Progenitor cell of endocrine pancreas (in vitro differentiated cells): ENCODE results near the gene CHRDL2. TPM values are rescaled to one million over a fixed set of nuclear protein-coding genes. Genes with fewer than 3 reads are reported as not detected.
A peak's percentile ranks its signal among the peaks of the same experiment; 100 is the strongest.

Experiments used
- DNase-seq: peaks from one replicate; pipeline ENCODE4 v3.0.0; 2021; ENCODE audit warnings: low spot score; ENCODE audit not compliant: unreplicated experiment
- H3K27ac Mint-ChIP-seq: 2 replicates; pipeline ENCODE4 v1.8.0; 2021; ENCODE audit warnings: mild to moderate bottlenecking, moderate library complexity, mixed read lengths
- H3K27me3 Mint-ChIP-seq: 2 replicates; pipeline ENCODE4 v1.8.0; 2021; ENCODE audit warnings: mixed read lengths
- H3K36me3 Mint-ChIP-seq: 2 replicates; pipeline ENCODE4 v1.8.0; 2022; ENCODE audit warnings: mixed read lengths; ENCODE audit not compliant: insufficient read depth
- H3K4me1 Mint-ChIP-seq: 2 replicates; pipeline ENCODE4 v1.8.0; 2021; ENCODE audit warnings: low read depth, mixed read lengths
- H3K4me3 Mint-ChIP-seq: 2 replicates; pipeline ENCODE4 v1.8.0; 2021; ENCODE audit warnings: low read depth, mild to moderate bottlenecking, moderate library complexity, mixed read lengths
- H3K9me3 Mint-ChIP-seq: 2 replicates; pipeline ENCODE4 v1.8.0; 2021; ENCODE audit warnings: low read depth, mixed read lengths
- total RNA-seq: library from RNA; stranded (reverse); gene quantifications from 2 replicates; pipeline ENCODE4 v1.2.1, GENCODE V29; 2021
- TF ChIP-seq, protein P1 (sequence below): fragments of 200-600 bp; sonication (generic); IDR thresholded peaks from one replicate; pipeline ENCODE4 v1.5.0; 2021; ENCODE audit warnings: antibody characterized with exemption, mild to moderate bottlenecking; ENCODE audit not compliant: unreplicated experiment

Gene CHRDL2
- total RNA-seq, 1 donor from 2014 or later, result 2.5 TPM

GRCh38 chr11:74684661-74685060 is 46.6 kb downstream of the CHRDL2 start:
- Mint-ChIP-seq H3K27me3 (peaks cover 12% of the 10 kb centered on the region), H3K9me3 (no peaks in the 10 kb centered on the region), H3K36me3 (no peaks in the 10 kb centered on the region), H3K4me1 (peaks cover 2% of the 10 kb centered on the region), H3K4me3 (no peak overlapping the region), H3K27ac (no peak overlapping the region)
- TF ChIP-seq, protein P1, sequence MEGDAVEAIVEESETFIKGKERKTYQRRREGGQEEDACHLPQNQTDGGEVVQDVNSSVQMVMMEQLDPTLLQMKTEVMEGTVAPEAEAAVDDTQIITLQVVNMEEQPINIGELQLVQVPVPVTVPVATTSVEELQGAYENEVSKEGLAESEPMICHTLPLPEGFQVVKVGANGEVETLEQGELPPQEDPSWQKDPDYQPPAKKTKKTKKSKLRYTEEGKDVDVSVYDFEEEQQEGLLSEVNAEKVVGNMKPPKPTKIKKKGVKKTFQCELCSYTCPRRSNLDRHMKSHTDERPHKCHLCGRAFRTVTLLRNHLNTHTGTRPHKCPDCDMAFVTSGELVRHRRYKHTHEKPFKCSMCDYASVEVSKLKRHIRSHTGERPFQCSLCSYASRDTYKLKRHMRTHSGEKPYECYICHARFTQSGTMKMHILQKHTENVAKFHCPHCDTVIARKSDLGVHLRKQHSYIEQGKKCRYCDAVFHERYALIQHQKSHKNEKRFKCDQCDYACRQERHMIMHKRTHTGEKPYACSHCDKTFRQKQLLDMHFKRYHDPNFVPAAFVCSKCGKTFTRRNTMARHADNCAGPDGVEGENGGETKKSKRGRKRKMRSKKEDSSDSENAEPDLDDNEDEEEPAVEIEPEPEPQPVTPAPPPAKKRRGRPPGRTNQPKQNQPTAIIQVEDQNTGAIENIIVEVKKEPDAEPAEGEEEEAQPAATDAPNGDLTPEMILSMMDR, result no peak
- DNase-seq, result no peak

- TF ChIP-seq, protein P1, result no peak
- Mint-ChIP-seq H3K27ac (no peak overlapping the region), H3K27me3 (peaks cover 12% of the 10 kb centered on the region), H3K9me3 (no peaks in the 10 kb centered on the region), H3K4me1 (peaks cover 2% of the 10 kb centered on the region), H3K4me3 (peak overlapping the region; percentile 37), H3K36me3 (no peaks in the 10 kb centered on the region)
- no peak for DNase-seq
These were observed 47.2 kb downstream of the CHRDL2 start for GRCh38 chr11:74683941-74684481.

GRCh38 chr11:74683279-74683871 is 47.9 kb downstream of the CHRDL2 start:
- no peak overlapping the region for H3K27ac Mint-ChIP-seq
- peaks cover 12% of the 10 kb centered on the region for H3K27me3 Mint-ChIP-seq
- H3K4me3 Mint-ChIP-seq, result peak overlapping the region; percentile 37
- no peaks in the 10 kb centered on the region for H3K9me3 Mint-ChIP-seq
- no peaks in the 10 kb centered on the region for H3K36me3 Mint-ChIP-seq
- TF ChIP-seq, protein P1, result peak; percentile 46
- no peak for DNase-seq
- peaks cover 2% of the 10 kb centered on the region for H3K4me1 Mint-ChIP-seq

- H3K36me3 Mint-ChIP-seq, result no peaks in the 10 kb centered on the region
- H3K4me1 Mint-ChIP-seq, result peaks cover 2% of the 10 kb centered on the region
- peaks cover 12% of the 10 kb centered on the region for H3K27me3 Mint-ChIP-seq
- H3K4me3 Mint-ChIP-seq, result peak overlapping the region; percentile 9
- TF ChIP-seq, protein P1, result no peak
- H3K9me3 Mint-ChIP-seq, result no peaks in the 10 kb centered on the region
- DNase-seq, result no peak
- H3K27ac Mint-ChIP-seq, result no peak overlapping the region
These were observed 48.4 kb downstream of the CHRDL2 start for GRCh38 chr11:74682731-74683278.

DNA sequence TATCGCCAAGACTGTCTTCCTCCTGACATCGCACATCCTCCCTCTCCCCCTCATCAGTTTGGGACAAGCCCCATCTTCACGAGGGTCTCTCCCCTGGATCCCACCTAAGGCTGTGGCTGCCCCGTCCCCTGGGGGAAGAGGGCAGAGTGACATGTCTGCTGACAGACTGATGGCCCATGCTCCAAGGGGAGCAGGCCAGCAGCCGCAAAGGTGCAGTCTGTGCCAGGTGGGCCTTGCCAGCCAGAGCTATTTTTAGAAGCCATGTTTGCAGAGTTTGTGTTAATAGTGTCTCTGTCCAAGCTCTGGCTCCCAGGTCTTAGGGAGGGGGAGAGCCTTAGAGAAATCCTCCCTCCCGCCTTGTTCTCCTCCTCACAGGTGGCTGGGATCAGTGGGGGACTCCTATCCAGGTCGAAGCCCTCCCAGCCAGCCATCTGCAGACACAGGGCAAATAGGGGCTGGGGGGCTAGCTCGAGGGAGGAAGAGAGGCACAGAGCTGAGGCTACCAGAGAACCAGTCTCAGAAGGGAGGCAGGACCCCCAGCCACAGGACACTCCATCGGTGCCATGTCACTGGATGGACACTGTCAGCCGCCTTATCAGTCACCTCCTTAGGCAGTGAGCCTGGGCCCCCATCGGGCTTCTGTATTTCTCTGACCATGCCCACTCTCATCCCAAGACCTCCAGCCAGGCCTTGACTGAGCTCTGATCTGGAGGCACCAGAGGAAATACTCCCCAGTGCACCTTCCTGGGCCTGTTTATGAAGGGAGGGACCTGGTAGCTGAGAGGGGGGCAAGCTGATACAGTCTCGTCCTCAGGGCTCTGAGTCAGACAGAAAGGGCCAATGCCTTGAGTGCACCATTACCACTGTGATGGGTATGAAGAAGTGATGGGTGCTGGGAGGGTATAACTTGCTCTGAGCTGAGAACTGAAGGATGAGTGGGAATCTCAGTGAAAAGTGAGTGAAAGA is 49.3 kb downstream of the CHRDL2 start:
- H3K9me3 Mint-ChIP-seq, result no peaks in the 10 kb centered on the region
- H3K27ac Mint-ChIP-seq, result no peak overlapping the region
- no peaks in the 10 kb centered on the region for H3K36me3 Mint-ChIP-seq
- H3K4me3 Mint-ChIP-seq, result no peak overlapping the region
- H3K4me1 Mint-ChIP-seq, result peaks cover 2% of the 10 kb centered on the region
- H3K27me3 Mint-ChIP-seq, result peaks cover 12% of the 10 kb centered on the region
- TF ChIP-seq, protein P1, result no peak
- no peak for DNase-seq
